Spleen (tissue), 11 donors: Measurements from ENCODE around the gene SAP30BP. TPM values are rescaled to one million over a fixed set of nuclear protein-coding genes. Genes with fewer than 3 reads are reported as not detected.

Source experiments
- DNase-seq: peaks from one replicate; pipeline ENCODE4 v3.0.0-alpha.2; 2020
- H3K27ac ChIP-seq, 8 donors: fragments of 200-600 bp; sonication (generic) in 7 of 8; 1 replicate in 4 of 8; 2 replicates in 4 of 8; pipeline versions ENCODE4 v1.5.0 to v1.8.0; 2016 to 2021; ENCODE audit warnings: inconsistent platforms in 4 of 8, mild to moderate bottlenecking in 4 of 8, moderate library complexity in 1 of 8
- H3K27me3 ChIP-seq, 7 donors: fragments of 200-600 bp; sonication (generic) in 6 of 7; replicated peaks in 1 of 7; 1 replicate in 4 of 7; 2 replicates in 3 of 7; pipeline versions ENCODE4 v1.5.0 to v1.8.0; 2016 to 2021; ENCODE audit warnings: inconsistent platforms in 3 of 7, mild to moderate bottlenecking in 1 of 7
- H3K36me3 ChIP-seq, 6 donors: fragments of 200-600 bp; sonication (generic) in 5 of 6; 1 replicate in 4 of 6; 2 replicates in 2 of 6; pipeline versions ENCODE4 v1.5.0 to v1.8.0; 2016 to 2021; ENCODE audit warnings: inconsistent platforms in 2 of 6
- H3K4me1 ChIP-seq, 6 donors: fragments of 200-600 bp; sonication (generic) in 5 of 6; 1 replicate in 3 of 6; 2 replicates in 3 of 6; pipeline versions ENCODE4 v1.5.0 to v1.8.0; 2016 to 2021; ENCODE audit warnings: inconsistent platforms in 3 of 6
- H3K4me3 ChIP-seq, 8 donors: fragments of 200-600 bp; sonication (generic) in 7 of 8; 1 replicate in 4 of 8; 2 replicates in 4 of 8; pipeline versions ENCODE4 v1.5.0 to v1.8.0; 2016 to 2021; ENCODE audit warnings: inconsistent platforms in 4 of 8, mild to moderate bottlenecking in 4 of 8, moderate library complexity in 2 of 8
- H3K9me3 ChIP-seq, 8 donors: fragments of 200-600 bp; sonication (generic) in 7 of 8; 1 replicate in 4 of 8; 2 replicates in 4 of 8; pipeline versions ENCODE4 v1.5.0 to v1.8.0; 2016 to 2021; ENCODE audit warnings: inconsistent platforms in 4 of 8
- CTCF ChIP-seq, 11 experiments: fragments of 200-600 bp in 7 of 11; fragments of 450-650 bp in 4 of 11; sonication (generic) in 4 of 11; IDR thresholded peaks in 8 of 11; conservative IDR thresholded peaks in 3 of 11; 1 replicate in 7 of 11; 2 replicates in 4 of 11; pipeline versions ENCODE4 v1.4.0 to v1.8.0; 2016 to 2021; ENCODE audit warnings: antibody characterized with exemption in 11 of 11, inconsistent platforms in 4 of 11, mild to moderate bottlenecking in 1 of 11
- POLR2A ChIP-seq, 3 donors: fragments of 450-650 bp; IDR thresholded peaks; one replicate each; pipeline ENCODE4 v1.5.1; 2017; ENCODE audit warnings: antibody characterized with exemption in 3 of 3, mild to moderate bottlenecking in 1 of 3
- POLR2AphosphoS5 ChIP-seq, 3 donors: sonication (generic); formaldehyde crosslinking; IDR thresholded peaks; one replicate each; pipeline ENCODE4 v1.5.1; 2017; ENCODE audit warnings: antibody characterized with exemption in 3 of 3
- WGBS, 5 donors: extraction: QIAGEN DNeasy Blood & Tissue Kit in 3 of 5; methylation state at CpG; one replicate each; pipeline versions ENCODE4 v1.1.5 to v1.1.7; 2013 to 2018; 5-methylcytosine and 5-hydroxymethylcytosine counted together
- intact Hi-C: fragments of 100-400 bp; cut with DNase I; formaldehyde crosslinking; loops from one replicate; pipeline ENCODE4 v1.15.0; 2023; ENCODE audit warnings: low total_unique reads
- polyA plus RNA-seq, 3 donors: library from polyadenylated mRNA; stranded (reverse); fragments of 200-250 nt; gene quantifications; one replicate each; pipeline ENCODE4 v1.2.1, GENCODE V29; 2013
- total RNA-seq, 7 donors: library from RNA; depleted of rRNA in 3 of 7; stranded (reverse); fragments of >200 nt in 3 of 7; fragmentation: NEBNext Ultra II Directional in 4 of 7; extraction: Animal tissue kit (Norgen Biotek cat#: 25700) in 4 of 7; gene quantifications; one replicate each; pipeline versions ENCODE4 v1.1.0 to v1.2.1, GENCODE V29; 2016 to 2021
- donor health status: healthy with polysubstance abuse.
- donor health status: DM: no; HTN: no; CAD: no; lungs with moderate emphysema.
- donor health status: DM: no; HTN: no; CAD: no.
- donor health status: Bipolar disorder and iron deficiency.
- donor health status: healthy.
- donor health status: DM: no; HTN: no; CAD: no.
- donor health status: DM: yes; HTN: yes; CAD: no.

SAP30BP gene
- total and polyA plus RNA-seq, 10 donors: 53.8 to 110 (median 75.4) TPM

GRCh38 chr17:75753514-75754377, 86.6 kb downstream of the SAP30BP start:
- Histone ChIP-seq H3K27me3 (no peaks in the 10 kb centered on the region), H3K4me1 (peaks cover 7 to 71% (median 41%) of the 10 kb centered on the region in 6 donors), H3K4me3 (peak overlapping the region; percentile 34 to 75 (median 46)), H3K9me3 (no peaks in the 10 kb centered on the region), H3K27ac (peak overlapping the region in 7 of 8 donors; percentile 39 to 82 (median 68)), H3K36me3 (peaks cover 0 to 99% (median 30%) of the 10 kb centered on the region in 6 donors)
- intact Hi-C loops: no loop called here
- 10 to 22% (median 16%) methylated on average over 29 to 76 of the region's 76 CpGs for WGBS, 5 donors
- TF ChIP-seq POLR2AphosphoS5 (IDR thresholded peaks at IDR 0.05) (peak; percentile 35 to 71 (median 62)), CTCF (IDR thresholded peaks at IDR 0.05 in 8 of 11, conservative IDR thresholded peaks at IDR 0.05 in 3 of 11) (peak in 10 of 11 experiments; percentile 17 to 87 (median 70)), POLR2A (IDR thresholded peaks at IDR 0.05) (no peak)
- peak; percentile 95 for DNase-seq

GRCh38 chr17:75754378-75755204, 87.5 kb downstream of the SAP30BP start:
- peak overlapping the region in 3 of 8 donors; percentile 47 to 75 (median 52) for H3K4me3 ChIP-seq
- H3K27ac ChIP-seq: peak overlapping the region in 5 of 8 donors; percentile 39 to 82 (median 71)
- intact Hi-C loops: no loop called here
- 81 to 84% (median 81%) methylated on average over 25 to 27 of the region's 27 CpGs for WGBS, 5 donors
- peak; percentile 78 for DNase-seq
- H3K9me3 ChIP-seq: no peaks in the 10 kb centered on the region
- H3K27me3 ChIP-seq: no peaks in the 10 kb centered on the region
- peak; percentile 36 to 51 (median 36) for TF ChIP-seq POLR2AphosphoS5 (IDR thresholded peaks at IDR 0.05)
- TF ChIP-seq CTCF (IDR thresholded peaks at IDR 0.05 in 8 of 11, conservative IDR thresholded peaks at IDR 0.05 in 3 of 11): no peak
- no peak for TF ChIP-seq POLR2A (IDR thresholded peaks at IDR 0.05)
- peaks cover 5 to 64% (median 37%) of the 10 kb centered on the region in 6 donors for H3K4me1 ChIP-seq
- peaks cover 0 to 100% (median 34%) of the 10 kb centered on the region in 6 donors for H3K36me3 ChIP-seq

GRCh38 chr17:75755205-75755901, 88.2 kb downstream of the SAP30BP start:
- Histone ChIP-seq H3K27ac (peak overlapping the region in 1 of 8 donors; percentile 14), H3K9me3 (no peaks in the 10 kb centered on the region), H3K4me3 (no peak overlapping the region), H3K27me3 (no peaks in the 10 kb centered on the region), H3K4me1 (peaks cover 3 to 57% (median 30%) of the 10 kb centered on the region in 6 donors), H3K36me3 (peaks cover 0 to 97% (median 34%) of the 10 kb centered on the region in 6 donors)
- WGBS, 5 donors: 73 to 89% (median 79%) methylated on average over 18 to 20 of the region's 20 CpGs
- peak; percentile 76 for DNase-seq
- TF ChIP-seq POLR2A (IDR thresholded peaks at IDR 0.05) (no peak), POLR2AphosphoS5 (IDR thresholded peaks at IDR 0.05) (peak in 2 of 3 donors; percentile 36 to 51)
- intact Hi-C loops: no loop called here

- Histone ChIP-seq H3K36me3 (peaks cover 0 to 96% (median 34%) of the 10 kb centered on the region in 6 donors), H3K27ac (peak overlapping the region in 1 of 8 donors; percentile 14), H3K27me3 (no peaks in the 10 kb centered on the region), H3K4me3 (no peak overlapping the region), H3K4me1 (peaks cover 3 to 56% (median 29%) of the 10 kb centered on the region in 6 donors), H3K9me3 (no peaks in the 10 kb centered on the region)
- DNase-seq: no peak
- intact Hi-C loops: no loop called here
- 85 to 96% (median 93%) methylated on average over 2 of the region's 2 CpGs; no CpG with 5 or more reads in 2 of the 5 donors for WGBS, 5 donors
- TF ChIP-seq POLR2AphosphoS5 (IDR thresholded peaks at IDR 0.05): no peak
- no peak for TF ChIP-seq POLR2A (IDR thresholded peaks at IDR 0.05)
- TF ChIP-seq CTCF (IDR thresholded peaks at IDR 0.05 in 8 of 11, conservative IDR thresholded peaks at IDR 0.05 in 3 of 11): no peak
These were observed 88.9 kb downstream of the SAP30BP start for GRCh38 chr17:75755990-75756389.
